ENCODE results near the gene ACOT2.
"Not testable (repeated sequence)": the region's sequence is repeated elsewhere in the genome, so short reads cannot be mapped to it uniquely, and the experiment has no call there.

Gene ACOT2

DNA sequence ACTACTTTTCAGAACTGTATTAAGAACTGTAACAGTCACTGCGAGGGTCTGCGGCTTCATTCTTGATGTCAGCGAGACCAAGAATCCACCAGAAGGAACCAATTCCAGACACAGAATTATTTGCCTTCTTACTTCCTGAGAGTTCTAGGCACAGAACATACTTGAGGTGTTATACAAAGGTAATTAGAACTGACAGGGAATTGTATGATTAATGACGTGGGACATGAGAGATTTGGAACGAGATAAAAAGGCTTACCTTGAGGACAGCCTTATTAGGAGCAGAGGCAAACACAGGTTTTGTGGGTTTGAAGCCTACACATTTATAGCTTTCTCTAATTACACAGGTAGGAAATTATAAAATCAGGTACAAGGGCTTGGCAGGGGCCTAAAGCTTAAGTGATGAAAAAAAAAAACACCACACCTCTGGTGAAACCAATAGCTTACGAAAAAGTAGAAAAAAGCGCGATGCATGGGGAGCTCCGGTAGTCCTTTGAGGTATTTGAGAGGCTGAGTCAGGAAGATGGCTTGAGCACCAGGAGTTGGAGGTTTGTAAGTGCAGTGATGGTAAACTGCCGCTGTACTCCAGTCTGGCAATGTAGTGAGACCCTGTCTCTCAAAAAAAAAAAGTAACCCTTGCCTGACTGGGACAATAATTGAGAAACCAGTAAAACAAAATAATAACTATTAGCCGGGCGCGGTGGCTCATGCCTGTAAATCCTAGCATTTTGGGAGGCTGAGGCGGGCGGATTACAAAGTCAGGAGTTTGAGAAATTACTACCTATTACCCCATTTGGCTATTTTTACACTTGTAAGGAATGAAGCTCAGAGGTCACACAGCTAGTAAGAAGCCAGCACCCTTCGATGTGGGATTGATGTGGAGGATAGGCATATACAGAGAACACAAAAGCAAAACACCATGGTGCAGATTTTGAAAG is 795 bp upstream of the ACOT2 start:
- peak; percentile 29 for DNase-seq

DNA sequence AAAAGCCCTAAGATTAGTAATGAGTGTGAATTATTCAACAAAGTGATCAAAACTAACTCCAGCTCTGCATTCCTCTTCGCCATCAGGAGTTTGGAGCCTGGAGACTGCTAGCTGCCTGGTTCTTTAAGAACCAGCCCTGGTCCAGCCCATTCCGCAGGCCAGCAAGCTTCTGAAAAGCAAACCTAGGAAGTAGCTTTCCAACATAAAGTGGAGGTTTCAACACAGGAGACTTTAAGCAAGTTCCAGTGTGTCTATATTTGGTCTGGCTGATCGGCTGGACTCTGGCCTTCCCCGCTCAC is 178 bp upstream of the ACOT2 start:
- DNase-seq = not testable (repeated sequence)

DNA sequence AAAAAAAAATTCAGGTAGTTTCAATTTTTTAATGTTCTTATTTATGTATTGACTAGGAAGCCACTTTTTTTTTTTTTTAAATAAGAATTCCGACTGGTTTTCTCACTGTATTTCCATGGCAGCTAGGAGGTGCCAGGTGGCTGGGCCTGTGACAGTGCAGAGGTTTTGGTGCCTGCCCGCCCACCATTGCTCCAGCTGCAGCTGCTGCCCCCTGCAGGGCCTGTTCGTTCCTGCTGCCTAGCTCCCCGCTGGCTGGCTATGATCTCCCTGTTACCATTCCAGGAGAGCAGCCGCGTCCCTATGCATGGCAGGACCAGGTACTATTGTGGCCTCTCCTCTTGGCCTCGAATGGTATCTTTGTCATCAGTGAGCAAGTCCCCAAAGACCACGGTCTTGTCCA is 1.9 kb downstream of the ACOT2 start:
- DNase-seq = peak; percentile 74

DNA sequence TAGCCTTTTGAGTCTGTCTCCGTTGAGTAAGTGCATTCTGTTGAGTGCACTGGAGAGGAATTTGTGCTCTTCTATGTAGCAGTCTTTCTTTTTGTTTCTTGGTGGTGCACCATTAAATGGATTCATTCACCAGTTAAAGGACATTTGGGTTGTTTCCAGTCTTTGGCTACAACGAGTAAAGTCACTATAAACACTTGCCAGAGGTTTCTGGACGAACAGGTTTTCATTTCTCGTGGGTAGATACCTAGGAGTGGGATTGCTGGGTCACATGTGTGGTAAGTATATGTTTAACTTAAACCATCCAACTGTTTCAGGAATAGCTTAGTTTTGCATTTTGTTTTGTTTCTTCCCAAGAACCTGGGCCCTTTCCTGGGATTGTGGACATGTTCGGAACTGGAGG is 4.0 kb downstream of the ACOT2 start:
- not testable (repeated sequence) for DNase-seq

DNA sequence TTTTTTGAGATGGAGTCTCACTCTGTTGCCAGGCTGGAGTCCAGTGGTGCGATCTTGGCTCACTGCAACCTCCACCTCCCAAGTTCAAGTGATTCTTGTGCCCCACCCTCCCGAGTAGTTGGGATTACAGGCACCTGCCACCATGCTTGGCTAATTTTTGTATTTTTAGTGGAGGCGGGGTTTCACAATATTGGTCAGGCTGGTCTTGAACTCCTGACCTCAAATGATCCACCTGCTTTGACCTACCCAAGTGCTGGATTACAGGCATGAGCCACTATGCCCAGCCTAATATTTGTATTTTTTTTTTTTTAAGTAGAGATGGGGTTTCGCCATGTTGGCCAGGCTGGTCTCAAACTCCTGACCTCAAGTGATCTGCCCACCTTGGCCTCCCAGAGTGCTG is 4.7 kb downstream of the ACOT2 start:
- DNase-seq = not testable (repeated sequence)

DNA sequence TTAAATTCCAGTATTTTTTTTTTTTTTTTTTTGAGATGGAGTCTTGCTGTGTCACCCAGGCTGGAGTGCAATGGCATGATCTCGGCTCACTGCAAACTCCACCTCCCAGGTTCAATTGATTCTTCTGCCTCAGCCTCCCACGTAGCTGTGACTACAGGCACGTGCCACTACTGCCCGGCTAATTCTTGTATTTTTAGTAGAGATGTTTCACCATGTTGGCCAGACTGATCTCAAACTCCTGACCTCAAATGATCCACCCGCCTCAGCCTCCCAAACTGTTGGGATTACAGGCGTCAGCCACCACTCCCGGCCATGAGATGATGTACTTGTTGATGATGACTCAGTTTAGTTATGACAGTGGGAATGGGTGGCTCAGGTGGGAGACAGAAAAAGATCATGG is 5.2 kb downstream of the ACOT2 start:
- DNase-seq = not testable (repeated sequence)

DNA sequence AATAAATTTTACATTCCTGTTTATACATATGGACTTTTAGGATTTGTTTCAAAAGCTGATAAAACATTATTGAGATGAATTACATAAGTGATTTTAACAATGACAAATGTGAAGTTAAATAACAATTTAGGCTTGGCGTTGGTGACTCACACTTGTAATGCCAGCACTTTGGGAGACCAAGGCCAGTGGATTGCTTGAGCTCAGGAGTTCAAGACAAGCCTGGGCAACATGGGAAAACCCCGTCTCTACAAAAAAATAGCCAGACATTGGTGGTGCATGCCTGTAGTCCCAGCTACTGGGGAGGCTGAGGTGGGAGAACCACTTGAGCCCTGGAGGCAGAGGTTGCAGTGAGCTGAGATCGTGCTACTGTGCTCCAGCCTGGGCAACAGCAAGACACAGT is 7.4 kb downstream of the ACOT2 start:
- DNase-seq = no peak

DNA sequence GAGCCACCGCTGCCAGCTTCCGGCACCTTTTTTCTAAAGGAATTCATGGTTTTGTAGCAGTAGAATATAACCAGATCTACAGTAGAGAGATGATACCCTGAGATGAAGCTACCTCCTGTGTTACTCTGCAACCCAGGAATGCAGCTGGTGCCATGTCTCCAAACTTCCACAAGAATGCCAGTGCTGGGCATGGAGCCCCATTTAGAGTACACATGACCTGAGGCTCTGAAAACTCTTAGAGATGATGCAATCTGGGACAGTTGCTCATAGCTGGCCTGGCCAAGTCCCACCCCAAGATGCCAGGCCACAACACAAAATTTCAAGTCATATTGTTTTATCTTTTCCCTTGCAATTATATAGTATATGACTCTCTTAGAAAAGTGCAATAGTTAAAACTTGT is 8.2 kb downstream of the ACOT2 start:
- not testable (repeated sequence) for DNase-seq

DNA sequence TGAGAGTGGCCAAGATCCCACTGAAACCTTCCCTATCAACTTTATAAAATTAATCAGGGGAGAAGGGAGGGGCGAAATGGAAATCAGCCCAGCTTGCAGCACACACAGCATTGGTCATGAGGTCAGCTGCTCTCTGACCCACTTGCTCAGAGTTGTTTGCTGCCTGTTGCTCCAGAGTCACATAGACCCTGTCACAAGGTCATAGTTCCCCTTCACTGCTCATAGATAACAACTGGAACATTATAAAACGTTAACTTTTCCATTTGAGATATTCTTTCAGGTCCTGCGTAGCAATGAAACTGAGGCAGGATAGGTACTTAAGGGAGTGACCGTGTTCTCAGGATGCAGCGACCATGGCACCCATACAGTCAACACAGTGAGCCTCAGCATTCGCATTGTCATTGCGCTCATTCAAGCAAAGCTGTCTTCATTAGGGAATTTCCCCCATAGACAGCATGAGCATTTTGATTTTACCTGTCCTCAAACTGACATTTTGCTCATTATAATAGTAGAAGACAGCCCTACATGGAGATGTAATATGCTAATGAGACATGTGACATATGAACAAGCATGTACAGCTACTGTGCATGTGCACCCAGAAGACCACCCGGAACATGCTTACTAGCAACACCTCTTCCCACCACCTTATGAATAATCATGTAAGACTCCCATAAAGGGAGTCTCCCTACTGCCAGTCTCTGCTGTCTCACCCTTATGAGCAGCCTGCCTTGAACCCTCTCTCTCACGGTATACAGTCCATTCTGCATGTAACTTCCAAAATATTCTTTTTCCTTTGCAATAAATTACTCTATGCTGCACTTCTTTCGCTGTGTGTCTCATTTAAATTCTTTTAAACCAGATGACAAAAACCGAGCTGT is 13.3 kb downstream of the ACOT2 start:
- DNase-seq = not testable (repeated sequence)

DNA sequence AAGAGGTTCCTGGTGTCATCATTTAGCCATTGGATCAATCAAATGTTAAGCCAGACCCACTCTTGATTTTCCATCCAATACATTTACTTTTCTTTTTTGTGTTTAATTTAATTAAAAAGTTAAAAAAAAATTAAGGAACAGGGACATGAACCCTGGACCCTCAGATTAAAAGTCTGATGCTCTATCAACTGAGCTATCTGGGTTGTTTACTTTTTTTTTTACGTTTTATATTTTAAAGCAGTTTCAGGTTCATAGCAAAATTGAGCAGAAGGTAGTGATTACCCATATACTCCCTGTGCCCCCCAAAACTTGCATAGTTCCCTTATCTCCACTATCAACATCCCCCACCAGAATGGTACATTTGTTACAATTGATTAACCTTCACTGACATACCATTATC is 19.7 kb downstream of the ACOT2 start:
- no peak for DNase-seq

DNA sequence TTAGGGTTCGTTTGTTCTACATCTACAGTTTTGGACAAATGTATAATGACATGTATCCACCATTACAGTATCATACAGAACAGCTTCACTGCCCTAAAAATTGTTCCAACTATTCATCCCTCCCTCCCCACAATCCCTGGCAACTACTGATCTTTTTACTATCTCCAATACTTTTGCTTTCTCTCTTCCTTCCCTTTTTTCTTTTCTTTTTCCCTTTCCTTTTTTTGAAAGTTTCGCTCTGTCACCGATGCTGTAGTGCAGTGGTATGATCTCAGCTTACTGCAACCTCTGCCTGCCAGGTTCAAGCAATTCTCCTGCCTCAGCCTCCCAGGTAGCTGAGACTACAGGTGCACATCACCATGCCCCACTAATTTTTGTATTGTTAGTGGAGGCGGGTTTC is 20.1 kb downstream of the ACOT2 start:
- no peak for DNase-seq

DNA sequence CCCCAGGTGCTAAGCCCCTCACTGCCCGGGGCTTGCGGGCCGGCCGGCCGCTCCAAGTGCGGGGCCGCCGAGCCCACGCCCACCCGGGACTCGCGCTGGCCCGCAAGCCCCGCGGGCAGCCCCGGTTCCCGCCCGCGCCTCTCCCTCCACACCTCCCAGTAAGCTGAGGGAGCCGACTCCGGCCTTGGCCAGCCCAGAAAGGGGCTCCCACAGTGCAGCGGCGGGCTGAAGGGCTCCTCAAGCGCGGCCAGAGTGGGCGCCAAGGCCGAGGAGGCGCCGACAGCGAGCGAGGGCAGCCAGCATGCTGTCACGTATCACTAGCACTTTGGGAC is 21.6 kb downstream of the ACOT2 start:
- not testable (repeated sequence) for DNase-seq

DNA sequence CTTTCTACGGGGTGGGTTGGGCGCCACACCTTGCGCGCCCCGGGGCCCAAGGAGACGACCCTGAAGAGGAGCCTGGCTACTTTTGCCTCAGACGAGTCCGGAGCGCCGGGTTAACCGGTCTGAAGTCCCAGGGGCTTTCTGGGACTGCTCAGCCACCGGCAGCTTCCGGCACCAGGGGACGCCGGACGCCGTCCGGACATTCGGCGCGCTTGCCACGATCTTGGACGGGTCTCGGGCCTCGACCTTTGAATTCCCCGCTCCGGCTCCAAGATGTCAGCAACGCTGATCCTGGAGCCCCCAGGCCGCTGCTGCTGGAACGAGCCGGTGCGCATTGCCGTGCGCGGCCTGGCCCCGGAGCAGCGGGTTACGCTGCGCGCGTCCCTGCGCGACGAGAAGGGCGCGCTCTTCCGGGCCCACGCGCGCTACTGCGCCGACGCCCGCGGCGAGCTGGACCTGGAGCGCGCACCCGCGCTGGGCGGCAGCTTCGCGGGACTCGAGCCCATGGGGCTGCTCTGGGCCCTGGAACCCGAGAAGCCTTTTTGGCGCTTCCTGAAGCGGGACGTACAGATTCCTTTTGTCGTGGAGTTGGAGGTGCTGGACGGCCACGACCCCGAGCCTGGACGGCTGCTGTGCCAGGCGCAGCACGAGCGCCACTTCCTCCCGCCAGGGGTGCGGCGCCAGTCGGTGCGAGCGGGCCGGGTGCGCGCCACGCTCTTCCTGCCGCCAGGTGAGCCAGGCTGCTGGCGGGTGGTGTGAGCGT is 22.9 kb downstream of the ACOT2 start, which contains the start of gene ACOT4:
Gene ACOT4 (plus strand): TSS at position 184 of the 760 bp plus-strand sequence. CDS start 87 bp downstream, at position 271.
- peak; percentile 57 for DNase-seq

DNA sequence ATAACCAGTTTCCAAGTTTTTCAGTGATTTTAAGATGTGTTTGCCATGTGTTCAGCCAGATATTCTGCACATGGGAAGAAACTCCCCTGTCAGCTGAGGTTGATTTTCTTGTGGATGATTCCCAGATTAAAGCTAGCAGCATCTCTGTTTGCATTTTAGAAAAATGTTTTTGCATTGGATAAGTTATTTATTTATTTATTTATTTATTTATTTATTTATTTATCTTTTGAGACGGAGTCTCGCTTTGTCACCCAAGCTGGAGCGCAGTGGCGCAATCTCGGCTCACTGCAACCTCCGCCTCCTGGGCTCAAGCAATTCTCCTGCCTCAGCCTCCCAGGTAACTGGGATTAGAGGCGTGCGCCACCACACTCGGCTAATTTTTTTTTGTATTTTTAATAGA is 25.5 kb downstream of the ACOT2 start:
- DNase-seq = no peak

DNA sequence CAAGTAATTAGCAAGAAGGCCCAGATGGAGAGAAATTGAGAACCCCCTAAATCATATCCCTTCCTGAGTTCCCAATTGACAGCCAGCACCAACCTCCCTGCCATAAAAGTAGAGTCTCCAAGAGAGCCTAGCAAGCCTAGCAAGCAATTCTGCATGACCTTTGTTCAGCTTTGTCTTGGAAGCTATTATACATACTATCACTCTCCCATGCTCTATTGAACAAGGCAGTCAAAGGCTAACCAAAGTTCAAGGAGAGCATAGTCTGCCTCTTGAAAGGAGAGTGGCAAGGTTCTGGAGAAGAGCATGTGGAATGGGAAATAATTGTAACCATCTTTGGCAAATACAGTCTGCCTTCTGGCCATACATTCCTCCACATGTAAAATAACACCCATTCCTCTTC is 30.5 kb downstream of the ACOT2 start:
- DNase-seq = no peak

DNA sequence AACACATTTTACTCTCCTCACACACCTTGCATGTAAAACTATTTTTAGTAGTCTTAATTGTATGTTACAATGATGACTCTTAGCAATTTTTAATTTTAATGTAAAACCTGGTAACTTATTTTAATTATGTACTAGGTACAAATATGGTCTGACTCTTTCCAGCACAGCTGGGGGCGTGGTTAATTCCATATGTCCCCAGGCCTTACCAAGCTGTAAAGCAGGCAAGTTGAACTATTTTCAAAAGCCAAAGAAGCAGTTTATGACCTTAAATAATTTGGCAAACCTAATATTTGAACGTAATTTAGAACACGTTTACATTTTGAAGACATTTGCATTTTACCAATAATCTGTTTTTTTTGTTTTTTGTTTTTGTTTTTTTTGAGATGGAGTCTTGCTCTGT is 34.0 kb downstream of the ACOT2 start:
- DNase-seq = no peak

DNA sequence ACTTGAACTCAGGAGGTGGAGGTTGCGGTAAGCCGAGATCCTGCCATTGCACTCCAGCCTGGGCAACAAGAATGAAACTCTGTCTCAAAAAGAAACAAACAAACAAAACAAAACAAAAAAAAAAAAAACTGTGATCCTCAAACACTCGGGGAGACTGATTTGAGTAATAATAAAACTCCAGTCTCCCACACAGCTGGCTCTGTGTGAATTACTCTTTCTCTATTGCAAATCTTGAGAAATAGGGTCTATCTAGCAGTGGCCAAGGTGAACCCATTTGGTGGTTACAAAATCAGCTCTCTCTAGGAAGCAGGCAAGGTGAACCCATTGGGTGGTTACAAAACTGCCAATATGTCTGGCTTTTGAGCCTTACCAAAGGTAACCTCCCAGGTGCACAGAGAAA is 37.3 kb downstream of the ACOT2 start:
- no peak for DNase-seq

DNA sequence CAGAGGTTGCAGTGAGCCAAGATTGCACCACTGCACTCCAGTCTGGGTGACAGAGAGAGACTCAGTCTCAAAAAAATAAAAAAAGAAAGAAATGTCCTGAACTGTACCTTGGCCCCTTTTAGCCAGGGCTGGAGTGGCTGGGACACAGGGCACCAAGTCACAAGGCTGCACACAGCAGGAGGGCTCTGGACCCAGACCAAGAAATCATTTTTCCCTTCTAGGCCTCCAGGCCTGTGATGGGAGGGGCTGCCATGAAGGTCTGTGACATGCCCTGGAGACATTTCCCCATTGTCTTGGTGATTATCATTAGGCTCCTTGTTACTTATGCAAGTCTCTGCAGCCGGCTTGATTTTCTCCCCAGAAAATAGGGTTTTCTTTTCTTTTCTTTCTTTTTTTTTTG is 38.2 kb downstream of the ACOT2 start:
- no peak for DNase-seq

DNA sequence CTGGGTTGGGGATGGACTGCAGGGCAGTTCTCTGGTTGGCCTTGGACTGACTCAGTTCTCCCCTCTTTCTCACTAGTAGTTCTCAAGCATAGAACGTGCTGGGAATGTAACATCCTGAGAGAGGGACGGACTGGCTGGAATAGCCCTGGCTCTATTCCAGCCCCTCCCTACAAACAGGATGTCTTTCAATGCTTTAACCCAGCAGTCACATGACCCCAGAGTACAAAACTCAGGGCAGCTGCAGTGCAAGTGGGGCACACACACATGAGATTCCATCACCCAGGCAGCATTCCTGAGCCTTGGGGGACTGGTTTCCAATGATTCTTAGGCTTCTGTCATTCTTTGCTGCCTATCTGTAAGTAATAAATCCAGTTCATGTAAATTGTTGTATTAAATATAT is 41.7 kb downstream of the ACOT2 start:
- DNase-seq = no peak

DNA sequence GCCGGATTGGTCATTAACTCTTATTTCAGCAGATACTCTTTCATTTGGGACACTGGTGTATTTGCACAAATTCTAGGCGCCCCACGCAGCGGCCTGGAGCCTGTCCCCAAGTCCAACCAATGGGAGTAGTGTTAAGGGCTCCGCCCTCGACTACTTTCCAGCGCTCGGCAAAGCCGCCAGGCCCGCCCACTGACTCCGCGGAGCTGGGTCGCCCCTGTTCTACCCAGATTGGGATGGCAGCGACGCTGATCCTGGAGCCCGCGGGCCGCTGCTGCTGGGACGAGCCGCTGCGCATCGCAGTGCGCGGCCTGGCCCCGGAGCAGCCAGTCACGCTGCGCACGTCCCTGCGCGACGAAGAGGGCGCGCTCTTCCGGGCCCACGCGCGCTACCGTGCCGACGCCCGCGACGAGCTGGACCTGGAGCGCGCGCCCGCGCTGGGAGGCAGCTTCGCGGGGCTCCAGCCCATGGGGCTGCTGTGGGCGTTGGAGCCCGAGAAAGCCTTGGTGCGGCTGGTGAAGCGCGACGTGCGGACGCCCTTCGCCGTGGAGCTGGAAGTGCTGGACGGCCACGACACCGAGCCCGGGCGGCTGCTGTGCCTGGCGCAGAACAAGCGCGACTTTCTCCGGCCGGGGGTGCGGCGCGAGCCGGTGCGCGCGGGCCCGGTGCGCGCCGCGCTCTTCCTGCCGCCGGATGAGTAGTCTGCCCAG is 43.5 kb downstream of the ACOT2 start, which contains the start of gene ACOT6:
Gene ACOT6 (plus strand): TSS at position 179 of the 707 bp plus-strand sequence. CDS start 55 bp downstream, at position 234.
- peak; percentile 68 for DNase-seq

DNA sequence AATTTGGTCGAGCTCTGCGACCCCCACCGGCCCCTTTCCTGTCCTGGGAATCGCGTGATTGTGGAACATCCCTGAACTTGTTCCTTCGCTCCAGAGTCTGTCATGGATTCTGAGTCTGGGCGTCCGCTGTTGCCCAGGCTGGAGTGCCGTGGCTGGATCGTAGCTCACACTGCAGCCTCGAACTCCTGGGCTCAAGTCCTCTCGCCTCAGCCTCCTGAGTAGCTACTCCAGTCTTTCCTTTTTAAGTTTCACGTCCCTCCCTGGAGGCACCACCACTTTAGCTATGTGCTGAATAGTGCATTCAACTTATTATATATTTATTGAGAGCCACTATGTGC is 44.0 kb downstream of the ACOT2 start:
- no peak for DNase-seq

DNA sequence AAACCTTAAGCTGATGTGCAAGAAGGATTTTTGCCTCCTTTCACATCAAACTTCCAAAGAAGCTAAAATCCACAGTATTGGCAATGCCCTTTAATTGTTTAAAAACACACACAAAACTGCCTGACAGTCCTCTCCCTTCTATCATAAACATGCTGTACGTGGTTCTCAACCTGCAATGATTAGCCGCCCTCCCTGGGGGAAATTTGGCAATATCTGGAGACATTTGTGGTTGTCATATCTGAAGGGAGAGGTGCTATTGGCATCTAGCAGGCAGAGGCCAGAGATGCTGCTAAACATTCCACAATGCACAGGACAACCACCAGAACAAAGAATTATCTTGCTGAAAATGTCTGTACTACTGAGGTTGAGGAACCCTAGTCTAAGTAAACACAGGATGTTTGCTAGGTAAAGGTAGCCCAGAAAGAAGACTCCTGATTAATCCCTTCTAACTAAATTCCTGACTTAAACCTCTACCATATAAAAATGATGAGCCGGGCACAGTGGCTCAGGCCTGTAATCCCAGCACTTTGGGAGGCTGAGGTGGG is 44.5 kb downstream of the ACOT2 start:
- DNase-seq = no peak
